Activated T-cell treated with anti-CD3 and anti-CD28 coated beads, Interleukin-2, amount 50 U/mL, for 1 hour (primary cell): ENCODE data around the gene RBM38.
"Not testable (repeated sequence)": the region's sequence is repeated elsewhere in the genome, so short reads cannot be mapped to it uniquely, and the experiment has no call there.

Experiments
- DNase-seq: peaks from one replicate; pipeline ENCODE4 v3.0.0-alpha.2; 2020

Gene RBM38

DNA sequence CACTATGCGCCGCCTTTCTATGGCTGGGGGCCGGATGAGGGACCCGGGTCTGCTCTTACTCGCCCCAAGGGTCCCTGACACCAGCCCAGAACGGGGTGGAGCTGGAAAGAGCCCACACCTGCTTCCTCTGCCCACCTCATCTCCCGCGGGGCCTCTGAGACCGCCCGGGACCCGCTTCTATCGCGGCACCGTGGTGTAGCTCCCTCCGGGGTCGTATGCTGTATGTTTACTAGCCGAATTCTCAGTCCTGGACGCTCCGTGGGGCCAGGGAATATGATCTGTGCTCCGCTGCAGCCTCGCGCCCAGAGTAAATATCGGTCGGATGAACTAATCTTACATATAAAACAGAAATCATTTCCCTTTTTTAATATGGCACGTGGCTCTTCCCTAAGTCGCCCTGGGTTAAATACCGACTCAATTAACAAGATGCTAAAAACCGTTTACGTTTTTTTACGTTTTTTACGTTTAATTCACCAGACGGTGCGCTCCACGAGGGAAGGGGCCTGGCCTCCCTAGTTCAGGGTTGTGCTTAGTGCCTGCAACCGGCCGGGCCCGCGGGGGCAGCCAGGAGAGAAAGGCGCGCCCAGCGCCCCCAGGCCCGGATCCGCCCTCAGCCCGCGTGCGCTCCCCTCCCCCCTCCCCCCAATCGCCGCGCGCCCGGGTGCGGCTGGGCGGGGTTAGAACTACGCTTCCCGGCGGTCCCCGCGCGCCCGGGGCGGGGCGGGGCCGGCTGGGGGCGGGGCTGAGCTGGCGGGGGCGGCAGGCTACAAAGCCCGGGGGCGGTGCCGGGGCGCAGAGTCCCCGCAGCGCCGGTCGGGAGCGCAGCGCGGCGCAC is at the start of gene RBM38:
Gene RBM38 (plus strand): TSS at position 793 of the 835 bp plus-strand sequence. CDS start 186 bp downstream, outside the sequence.
- peak; percentile 80 for DNase-seq

DNA sequence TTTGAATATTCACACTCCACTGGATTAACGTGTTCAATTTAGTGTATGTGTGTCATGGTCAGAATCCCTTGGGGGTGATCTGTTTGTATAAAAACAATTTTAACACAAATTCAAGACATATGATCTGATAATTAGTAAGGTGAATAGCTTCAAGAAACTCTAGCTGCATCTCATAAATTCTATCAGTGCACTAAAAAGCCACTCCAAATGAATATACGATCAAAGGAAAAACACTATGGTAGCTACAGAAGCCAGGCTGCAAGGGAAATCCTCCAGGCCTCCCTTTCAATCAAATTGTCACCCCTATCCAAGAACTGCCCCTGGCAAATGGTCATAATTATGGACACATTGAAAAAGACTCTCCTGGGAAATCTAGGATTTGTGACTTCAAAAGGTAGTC is 49.5 kb upstream of the RBM38 start:
- no peak for DNase-seq

DNA sequence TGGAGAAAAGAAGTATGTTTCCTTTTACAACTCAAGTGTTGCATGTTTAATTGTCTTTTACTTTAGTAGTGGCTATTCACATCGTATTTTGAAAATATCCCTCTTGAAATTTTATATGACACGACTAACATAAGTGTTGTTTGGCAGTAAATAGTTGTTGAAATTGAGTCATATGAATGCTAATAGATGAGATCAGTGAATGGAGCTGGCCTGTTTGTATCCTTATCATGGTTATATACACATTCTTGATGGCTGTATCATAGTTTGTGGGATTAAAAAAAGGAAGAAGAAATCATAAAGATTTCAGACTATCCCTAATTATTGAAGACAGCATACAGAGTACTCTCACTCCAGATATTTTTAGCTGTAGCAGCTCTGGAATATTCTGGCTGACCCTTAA is 48.4 kb upstream of the RBM38 start:
- DNase-seq: no peak

DNA sequence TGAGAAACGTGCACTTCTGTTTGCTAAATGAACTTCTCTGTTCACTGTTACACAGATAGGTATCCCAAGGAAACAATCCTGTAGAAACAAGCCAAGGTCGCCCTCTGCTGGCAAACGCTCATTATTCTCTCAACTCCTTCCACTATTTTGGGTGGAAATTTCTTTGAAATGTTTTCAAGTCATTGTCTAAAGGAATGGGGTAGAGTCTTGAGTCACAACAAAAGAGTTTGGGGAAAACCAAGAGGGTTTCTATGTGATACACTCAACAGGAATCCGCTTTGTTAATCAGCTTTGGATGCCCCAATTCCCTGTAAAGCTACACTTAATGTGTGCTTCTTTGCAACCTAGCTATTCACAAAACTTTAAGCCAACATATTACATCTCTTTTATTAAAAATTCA is 44.7 kb upstream of the RBM38 start:
- DNase-seq: peak; percentile 68

DNA sequence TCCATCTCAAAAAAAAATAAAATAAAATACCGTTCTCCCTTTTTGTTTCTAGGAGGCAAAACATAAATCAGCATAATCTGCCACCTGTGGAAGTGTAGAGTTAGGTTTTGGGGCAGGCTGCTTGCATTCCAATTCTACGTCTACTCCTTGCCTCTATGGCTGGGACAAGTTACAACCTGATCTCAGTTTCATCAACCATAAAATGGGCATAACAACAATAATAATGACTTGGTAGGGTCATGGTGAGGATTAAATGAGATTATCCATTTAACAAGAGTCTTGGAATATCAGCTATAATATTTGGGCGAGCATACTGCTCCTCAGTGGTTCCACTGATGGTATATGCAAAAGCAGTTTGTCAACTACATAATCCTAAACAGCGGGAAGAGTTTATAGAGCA is 43.8 kb upstream of the RBM38 start:
- no peak for DNase-seq

DNA sequence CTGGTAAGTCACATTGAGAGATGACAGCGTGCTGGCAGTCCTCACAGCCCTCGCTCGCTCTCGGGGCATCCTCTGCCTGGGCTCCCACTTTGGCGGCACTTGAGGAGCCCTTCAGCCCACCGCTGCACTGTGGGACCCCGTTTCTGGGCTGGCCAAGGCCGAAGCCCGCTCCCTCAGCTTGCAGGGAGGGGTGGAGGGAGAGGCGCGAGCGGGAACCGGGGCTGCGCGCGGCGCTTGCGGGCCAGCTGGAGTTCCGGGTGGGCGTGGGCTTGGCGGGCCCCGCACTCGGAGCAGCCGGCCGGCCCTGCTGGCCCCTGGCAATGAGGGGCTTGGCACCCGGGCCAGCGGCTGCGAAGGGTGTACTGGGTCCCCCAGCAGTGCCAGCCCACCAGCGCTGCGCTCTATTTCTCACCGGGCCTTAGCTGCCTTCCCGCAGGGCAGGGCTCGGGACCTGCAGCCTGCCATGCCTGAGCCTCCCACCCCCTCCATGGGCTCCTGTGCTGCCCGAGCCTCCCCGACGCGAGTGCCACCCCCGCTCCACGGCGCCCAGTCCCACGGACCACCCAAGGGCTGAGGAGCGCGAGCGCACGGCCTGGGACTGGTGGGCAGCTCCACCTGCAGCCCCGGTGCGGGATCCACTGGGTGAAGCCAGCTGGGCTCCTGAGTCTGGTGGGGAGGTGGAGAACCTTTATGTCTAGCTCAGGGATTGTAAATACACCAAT is 42.8 kb upstream of the RBM38 start:
- not testable (repeated sequence) for DNase-seq

DNA sequence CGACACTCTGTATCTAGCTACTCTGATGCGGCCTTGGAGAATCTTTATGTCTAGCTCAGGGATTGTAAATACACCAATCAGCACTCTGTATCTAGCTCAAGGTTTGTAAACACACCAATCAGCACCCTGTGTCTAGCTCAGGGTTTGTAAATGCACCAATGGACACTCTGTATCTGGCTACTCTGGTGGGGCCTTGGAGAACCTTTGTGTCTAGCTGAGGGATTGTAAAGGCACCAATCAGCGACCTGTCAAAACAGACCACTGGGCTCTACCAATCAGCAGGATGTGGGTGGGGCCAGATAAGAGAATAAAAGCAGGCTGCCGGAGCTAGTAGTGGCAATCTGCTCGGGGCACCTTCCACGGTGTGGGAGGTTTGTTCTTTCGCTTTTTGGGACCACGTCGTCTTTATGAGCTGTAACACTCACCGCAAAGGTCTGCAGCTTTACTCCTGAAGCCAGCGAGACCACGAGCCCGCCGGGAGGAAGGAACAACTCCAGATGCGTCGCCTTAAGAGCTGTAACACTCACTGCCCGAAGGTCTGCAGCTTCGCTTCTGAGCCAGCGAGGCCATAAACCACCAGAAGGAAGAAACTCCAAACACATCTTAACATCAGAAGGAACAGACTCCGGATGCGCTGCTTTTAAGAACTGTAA is 42.1 kb upstream of the RBM38 start:
- DNase-seq: not testable (repeated sequence)

DNA sequence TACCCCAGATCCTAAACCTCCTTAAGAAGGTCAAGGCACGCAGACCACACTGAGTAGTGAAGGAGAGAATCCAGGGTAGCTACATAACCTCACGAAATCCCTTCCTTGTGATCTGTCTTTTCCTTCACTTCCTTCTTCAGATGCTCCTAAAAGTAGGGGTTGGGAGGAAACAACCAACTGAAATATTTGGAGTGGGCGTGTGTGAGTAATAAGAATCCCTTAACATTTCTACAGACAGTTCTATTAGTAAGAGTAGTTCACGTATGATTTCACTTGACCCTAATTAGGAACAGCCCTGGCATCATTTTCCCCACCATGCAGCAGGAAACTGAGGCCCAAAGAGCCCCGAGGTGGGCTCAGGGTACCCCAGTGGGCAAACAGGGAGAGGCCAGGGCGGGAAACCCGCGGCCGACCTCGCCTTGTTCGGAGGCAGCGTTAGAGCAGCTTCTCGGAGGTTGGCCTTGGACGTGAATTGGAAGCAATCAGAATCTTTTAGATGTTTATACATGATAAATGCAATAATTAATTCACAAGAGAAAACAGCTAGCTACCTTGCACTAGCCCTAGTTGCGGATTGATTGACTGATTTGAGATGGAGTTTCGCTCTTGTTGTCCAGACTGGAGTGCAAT is 41.0 kb upstream of the RBM38 start:
- DNase-seq: no peak

DNA sequence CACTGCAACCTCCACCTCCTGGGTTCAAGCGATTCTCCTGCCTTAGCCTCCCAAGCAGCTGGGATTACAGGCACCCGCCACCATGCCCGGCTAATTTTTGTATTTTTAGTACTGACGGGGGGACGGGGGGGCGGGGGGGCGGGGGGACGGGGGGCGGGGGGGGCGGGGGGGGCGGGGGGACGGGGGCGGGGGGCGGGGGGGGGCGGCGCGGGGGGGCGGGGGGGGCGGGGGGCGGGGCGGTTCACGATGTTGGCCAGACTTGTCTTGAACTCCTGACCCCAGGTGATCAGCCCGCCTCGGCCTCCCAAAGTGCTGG is 40.5 kb upstream of the RBM38 start:
- DNase-seq: not testable (repeated sequence)

DNA sequence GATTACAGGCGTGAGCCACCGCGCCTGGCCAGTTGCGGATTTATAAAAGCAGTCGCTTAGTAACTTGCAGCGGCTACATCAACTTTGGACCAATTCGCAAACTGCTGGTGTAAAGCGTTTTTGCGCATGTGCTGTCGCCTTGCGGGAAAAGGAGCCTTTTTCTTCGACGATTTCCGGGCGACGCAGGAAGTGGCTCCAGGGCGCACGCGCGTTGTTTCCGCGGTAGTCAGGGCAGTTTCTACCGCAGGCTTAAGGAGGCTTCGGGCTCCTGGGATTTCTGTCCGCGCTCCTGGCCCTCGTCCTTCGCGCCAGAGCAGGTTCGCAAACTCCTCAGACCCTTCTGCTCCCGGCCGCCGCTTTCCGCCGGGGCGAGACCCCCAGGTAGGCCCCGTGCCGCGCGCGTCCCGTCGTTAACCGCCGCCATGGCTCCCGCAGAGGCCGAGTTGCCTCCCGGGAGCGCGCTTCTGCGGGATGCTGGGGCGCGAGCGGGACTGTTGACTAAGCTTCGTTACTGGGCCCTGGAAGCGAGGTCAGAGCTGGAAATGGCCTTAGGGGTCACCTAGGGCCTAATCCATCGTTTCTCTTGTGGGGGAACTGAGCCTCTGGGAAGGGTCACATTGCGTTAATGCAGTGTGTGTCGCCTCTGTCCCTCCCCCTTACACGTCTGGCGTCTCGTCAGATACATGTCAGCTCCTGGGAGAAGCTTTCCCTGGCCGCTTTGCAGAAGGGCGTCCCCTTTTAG is 40.0 kb upstream of the RBM38 start, which contains the start of gene RAE1:
Gene RAE1 (plus strand): TSS at position 214 of the 742 bp plus-strand sequence. CDS start 2,784 bp downstream, outside the sequence.
- peak; percentile 87 for DNase-seq

DNA sequence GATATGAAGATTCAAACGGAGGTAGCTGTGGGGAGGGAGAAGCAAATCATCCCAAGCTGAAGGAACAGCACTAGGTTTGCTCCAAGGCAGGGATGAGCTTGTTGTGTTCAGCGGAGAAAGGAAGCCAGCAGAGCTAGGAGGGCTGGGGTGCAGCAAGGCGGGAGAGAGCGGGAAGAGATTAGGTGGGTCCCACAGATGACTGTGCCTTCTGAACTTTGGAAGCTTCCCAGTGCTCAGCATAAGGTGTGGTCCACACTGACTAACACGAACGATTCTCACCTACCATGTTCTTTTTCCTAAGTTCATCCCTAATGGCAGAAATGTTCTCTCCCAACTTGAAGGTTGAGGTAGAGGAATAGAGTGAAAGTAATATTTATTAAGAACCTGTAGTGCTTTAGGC is 38.9 kb upstream of the RBM38 start:
- DNase-seq: no peak

DNA sequence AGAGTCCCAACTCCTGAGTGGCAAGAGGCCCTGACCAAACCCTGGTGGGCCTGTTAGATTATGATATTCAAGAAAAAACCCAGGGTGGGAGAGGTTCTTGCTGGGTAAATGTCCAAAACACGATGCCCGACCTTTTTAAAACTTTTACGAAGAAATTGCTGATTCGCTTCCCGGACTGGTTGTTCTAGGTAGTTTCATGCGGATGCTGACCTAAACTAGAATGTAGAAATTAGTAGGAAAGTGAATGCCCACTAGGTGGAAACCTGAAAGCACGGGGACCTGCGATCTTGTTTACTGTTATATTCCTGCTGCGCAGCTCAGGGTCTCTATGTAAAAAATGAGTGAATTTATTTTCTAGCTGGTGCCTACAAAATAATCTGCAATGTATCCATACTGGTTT is 37.8 kb upstream of the RBM38 start:
- no peak for DNase-seq

DNA sequence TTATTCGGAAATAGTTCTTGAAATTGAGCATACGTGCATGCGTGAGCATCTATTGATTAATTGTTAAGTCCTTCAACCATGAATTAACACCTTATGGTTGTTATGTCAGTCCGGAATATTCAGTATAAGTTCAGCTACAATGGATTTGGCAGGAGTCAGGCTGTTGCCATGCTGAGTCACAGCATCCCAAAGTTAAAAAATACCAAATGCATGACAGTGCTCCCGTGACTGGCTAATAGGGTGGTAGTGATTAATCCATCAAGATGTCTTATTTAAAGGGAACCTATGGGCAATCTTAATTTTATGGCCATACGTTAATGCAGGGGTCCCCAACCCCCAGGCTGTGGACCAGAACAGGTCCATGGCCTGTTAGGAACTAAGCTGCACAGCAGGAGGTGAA is 29.7 kb upstream of the RBM38 start:
- no peak for DNase-seq

DNA sequence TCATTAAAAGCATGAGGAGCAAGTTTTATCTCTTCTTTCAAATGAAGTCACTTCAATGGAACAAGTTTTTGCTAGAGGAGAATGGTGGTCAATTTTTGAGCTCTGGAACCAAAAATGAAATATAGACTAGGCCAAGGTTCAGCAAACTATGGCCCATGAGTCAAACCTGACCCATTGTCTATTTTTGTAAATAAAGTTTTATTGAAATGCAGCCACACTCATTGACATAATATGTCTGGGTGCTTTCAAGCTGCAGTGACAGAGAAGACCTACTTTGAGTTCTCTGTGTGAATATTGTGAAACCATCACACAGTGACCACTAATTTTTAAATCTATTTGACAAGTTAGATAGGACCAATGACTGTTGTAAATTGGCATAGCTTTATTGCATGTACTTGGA is 26.7 kb upstream of the RBM38 start:
- DNase-seq: no peak

DNA sequence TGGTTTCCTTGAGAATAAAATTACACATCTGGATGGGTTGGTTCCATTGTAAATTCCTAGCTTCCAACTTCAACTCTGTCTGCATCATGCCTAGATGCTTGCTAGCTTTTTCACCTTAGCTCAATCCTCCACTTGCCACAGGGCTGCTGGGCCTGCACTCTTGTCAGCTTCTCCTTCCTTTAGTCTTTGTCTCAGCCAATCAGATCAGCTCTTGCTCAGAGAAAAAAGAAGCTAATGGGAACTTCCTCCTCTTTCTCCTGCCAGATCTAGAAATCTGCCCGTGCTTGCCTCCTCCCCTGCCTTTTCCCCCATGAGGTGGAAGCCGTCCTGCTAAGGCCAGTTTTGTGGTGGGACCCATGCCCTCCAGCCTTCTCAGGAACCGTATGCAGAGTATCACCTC is 21.6 kb upstream of the RBM38 start:
- no peak for DNase-seq

DNA sequence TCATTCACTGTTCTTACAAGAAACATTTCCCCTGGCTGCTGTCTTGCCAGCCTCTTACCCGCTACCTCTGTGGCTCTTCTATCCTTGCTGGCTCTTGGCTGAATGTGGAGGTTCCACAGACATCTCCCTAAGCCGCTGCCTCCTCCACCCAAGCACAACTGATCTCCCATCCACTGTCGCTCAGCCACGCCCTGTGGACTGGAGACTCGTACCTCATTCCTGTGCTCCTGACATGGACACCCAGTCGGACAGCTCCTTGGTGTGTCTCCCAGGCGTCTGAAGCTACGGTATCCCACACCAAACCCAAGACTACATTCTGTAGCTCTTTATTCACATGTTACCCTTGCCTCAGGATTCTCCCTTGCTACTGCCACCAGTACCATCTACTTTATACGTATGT is 20.9 kb upstream of the RBM38 start:
- DNase-seq: no peak

DNA sequence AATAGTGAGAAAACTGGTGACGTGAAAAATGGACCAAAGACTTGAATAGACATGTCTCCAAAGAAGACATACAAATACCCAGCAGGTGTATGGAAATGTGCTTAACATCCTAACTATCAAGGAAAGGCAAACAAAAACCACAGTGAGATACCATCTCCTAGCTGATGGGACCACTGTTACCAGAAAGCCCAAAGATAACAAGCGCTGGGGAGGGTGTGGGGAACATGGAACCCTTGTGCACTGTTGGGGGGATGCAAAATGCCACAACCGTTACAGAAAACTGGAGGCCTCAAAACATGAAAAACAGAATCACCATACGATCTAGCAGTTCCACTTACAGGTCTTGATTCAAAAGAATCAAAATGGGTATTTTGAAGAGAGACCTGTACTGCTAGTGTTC is 19.8 kb upstream of the RBM38 start:
- no peak for DNase-seq

DNA sequence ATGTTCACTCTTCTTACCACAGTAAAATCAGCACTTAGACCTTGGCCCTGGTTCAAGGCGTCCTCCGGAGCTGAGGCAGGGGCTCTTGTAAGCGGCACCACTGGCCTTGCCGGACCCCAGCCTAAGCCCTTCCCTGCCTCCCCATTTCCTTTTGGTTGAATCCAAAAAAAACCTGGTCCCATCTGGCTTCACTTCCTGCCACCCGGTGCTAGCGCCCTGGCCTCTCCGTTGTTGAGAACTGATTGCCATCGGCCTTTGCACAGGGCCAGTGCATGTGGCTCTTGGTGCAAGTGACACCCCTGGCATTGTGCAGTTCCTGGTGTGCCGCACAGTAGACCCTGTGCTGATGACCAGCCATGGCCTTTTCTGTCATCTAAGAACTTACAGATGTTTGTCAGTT is 19.0 kb upstream of the RBM38 start:
- no peak for DNase-seq

DNA sequence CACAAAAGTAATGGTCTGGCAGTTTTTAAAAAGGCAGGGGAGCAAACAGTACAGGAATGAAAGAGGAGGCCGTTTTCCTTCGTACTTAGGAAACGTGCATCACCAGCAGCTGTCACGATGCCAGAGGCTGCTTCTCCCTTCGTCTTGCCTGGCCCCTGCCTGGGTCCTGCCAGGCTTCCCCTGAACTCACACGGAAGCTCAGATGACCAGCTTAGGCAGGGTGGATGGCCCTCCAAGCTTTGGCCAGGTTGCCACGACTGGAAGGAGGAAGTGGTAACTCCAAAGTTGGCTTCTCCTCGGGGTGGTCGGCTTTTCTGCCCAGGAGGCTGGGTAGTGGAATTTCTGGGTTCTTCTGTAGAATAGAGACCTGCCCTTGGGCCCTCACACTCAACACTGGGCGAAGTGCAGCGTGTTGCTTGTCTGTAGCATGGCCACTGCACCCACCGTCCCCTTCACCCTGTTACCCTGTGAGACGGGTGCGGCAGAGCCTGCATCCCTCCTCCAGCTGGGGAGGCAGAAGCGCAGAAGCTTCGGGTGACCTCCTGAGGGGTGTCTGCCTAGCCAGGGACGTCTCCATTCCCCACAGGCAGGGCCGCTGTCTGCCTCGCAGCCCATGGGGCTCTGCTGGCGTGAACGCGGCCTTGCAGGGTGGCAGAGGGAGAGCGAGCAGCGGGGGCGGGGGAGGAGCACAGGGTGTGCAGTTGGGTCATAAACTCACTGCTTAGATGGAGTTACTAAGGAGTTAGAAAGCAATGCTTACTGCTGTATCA is 18.4 kb upstream of the RBM38 start:
- no peak for DNase-seq

DNA sequence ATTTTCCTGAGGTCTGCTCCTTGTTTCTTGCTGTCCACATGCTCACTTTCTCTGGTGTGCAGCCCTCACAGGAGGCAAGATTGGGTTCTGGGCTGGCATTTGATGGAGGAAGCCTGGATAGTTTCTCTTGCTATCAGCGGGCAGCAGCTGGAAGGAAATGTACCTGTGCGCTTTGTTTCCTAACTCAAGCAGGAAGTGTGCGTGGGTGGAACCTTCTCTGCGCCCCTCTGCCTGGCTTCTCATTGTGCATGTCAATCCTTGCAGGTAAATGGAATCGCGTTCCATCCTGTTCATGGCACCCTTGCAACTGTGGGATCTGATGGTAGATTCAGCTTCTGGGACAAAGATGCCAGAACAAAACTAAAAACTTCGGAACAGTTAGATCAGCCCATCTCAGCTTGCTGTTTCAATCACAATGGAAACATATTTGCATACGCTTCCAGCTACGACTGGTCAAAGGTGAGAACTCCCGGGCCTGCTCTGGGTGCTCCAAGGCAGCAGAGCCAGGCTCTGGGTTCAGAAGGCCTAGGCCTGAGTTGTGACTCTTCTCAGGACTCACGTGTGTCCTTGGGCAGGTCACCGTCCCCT is 16.8 kb upstream of the RBM38 start:
- DNase-seq: no peak

DNA sequence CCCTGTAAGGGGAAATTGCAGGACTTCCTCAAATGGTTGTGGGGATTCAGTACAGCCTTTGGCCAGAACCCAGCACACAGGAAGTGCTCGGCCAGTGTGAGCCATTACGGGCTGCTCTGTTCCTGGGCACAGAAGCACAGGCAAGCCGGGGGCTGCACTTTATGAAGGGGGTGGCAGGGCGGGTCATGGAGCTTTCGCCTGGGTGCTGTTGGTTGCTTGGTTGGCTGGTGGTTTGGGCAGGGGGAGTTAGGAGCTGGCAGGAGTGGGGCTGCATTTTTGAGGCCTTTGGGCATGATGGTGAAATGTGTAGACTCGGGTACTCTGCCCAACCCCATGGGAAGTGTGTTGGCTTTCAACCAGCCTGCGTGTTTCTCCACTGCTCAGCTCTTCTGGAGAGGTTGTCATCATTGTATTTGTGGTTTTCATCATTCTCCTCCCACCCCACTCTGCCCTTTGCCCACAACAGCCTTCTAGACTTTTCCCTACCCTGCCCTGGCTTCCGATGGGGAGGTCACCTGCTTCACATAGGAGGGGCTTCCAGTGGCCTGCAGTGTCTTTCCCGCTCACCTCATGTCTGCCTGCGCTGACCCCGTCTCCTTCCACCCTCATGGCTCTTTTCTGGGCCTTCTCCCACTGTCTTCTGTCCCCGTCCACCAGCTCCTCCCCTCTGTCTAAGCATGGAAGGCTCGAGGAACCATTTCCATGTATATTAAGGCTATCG is 16.1 kb upstream of the RBM38 start:
- DNase-seq: no peak
